ENCODE results near the gene IL1R2.

DNA sequence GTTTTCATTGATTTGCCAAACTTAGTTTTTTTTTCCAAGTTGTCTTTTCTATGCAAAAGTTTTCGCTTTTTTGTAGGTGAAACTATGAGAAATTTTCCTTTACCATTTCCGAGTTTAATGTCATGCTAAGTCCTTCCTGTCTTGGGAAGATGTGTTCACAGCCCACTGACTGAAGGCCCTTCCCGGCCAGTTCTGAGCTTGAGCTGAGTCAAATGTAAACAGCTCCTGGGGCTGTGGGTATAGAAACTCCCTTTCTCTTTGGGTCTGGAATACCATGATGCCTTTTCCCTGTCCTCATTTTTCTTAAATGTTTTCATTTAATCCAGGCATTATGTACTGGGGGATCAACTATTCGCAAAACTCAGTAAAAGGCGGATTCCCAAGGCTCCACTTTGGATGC lies 81.0 kb downstream of the IL1R2 start:
- no peak for TF ChIP-seq GATA2 (IDR thresholded peaks at IDR 0.05; ENCODE audit: low read depth, low read length)
- TF ChIP-seq GATA3 (IDR thresholded peaks at IDR 0.05; ENCODE audit: low read depth, low read length), result no peak

Data from SH-SY5Y (cell line).